HG02970 (cell line): Measurements from ENCODE around the gene THSD4.

ENCODE experiments used
- ATAC-seq: cut with Tn5 transposase; IDR thresholded peaks from one replicate; pipeline ENCODE4 v1.9.1; 2021; ENCODE audit warnings: mild to moderate bottlenecking, moderate library complexity, moderate number of reproducible peaks; ENCODE audit not compliant: unreplicated experiment, low FRiP score

THSD4 gene

GRCh38 chr15:71779073-71779797 is 664.0 kb downstream of the THSD4 start:
- no peak for ATAC-seq

- ATAC-seq: no peak
Observed at GRCh38 chr15:71780115-71780976, 665.1 kb downstream of the THSD4 start.

GRCh38 chr15:71781179-71781964 is 666.1 kb downstream of the THSD4 start:
- no peak for ATAC-seq

- ATAC-seq: no peak
Observed at GRCh38 chr15:71781965-71782265, 666.6 kb downstream of the THSD4 start.

- ATAC-seq: no peak
Observed at GRCh38 chr15:71782422-71783165, 667.3 kb downstream of the THSD4 start.

- no peak for ATAC-seq
Observed at GRCh38 chr15:71784719-71785118, 669.4 kb downstream of the THSD4 start.

- no peak for ATAC-seq
Observed at GRCh38 chr15:71785996-71786395, 670.7 kb downstream of the THSD4 start.

- no peak for ATAC-seq
Observed at GRCh38 chr15:71786673-71787072, 671.4 kb downstream of the THSD4 start.

GRCh38 chr15:71788646-71789579 is 673.6 kb downstream of the THSD4 start:
- no peak for ATAC-seq

- no peak for ATAC-seq
Observed at GRCh38 chr15:71789616-71790015, 674.3 kb downstream of the THSD4 start.

GRCh38 chr15:71790081-71790480 is 674.8 kb downstream of the THSD4 start:
- no peak for ATAC-seq

- no peak for ATAC-seq
Observed at GRCh38 chr15:71791975-71792374, 676.7 kb downstream of the THSD4 start.

- ATAC-seq: no peak
Observed at GRCh38 chr15:71792521-71792920, 677.2 kb downstream of the THSD4 start.

- no peak for ATAC-seq
Observed at GRCh38 chr15:71798641-71799040, 683.4 kb downstream of the THSD4 start.

- no peak for ATAC-seq
Observed at GRCh38 chr15:71800190-71800589, 684.9 kb downstream of the THSD4 start.

- no peak for ATAC-seq
Observed at GRCh38 chr15:71800835-71801745, 685.8 kb downstream of the THSD4 start.

GRCh38 chr15:71801935-71802655 is 686.8 kb downstream of the THSD4 start:
- no peak for ATAC-seq

GRCh38 chr15:71802770-71803169 is 687.5 kb downstream of the THSD4 start:
- no peak for ATAC-seq
